GM18858 (cell line): ENCODE results near the gene RNF126.
"Not testable (repeated sequence)": the region's sequence is repeated elsewhere in the genome, so short reads cannot be mapped to it uniquely, and the experiment has no call there.

Experiments used
- ATAC-seq: cut with Tn5 transposase; IDR thresholded peaks from one replicate; pipeline ENCODE4 v1.9.1; 2021; ENCODE audit not compliant: unreplicated experiment

Gene RNF126

DNA sequence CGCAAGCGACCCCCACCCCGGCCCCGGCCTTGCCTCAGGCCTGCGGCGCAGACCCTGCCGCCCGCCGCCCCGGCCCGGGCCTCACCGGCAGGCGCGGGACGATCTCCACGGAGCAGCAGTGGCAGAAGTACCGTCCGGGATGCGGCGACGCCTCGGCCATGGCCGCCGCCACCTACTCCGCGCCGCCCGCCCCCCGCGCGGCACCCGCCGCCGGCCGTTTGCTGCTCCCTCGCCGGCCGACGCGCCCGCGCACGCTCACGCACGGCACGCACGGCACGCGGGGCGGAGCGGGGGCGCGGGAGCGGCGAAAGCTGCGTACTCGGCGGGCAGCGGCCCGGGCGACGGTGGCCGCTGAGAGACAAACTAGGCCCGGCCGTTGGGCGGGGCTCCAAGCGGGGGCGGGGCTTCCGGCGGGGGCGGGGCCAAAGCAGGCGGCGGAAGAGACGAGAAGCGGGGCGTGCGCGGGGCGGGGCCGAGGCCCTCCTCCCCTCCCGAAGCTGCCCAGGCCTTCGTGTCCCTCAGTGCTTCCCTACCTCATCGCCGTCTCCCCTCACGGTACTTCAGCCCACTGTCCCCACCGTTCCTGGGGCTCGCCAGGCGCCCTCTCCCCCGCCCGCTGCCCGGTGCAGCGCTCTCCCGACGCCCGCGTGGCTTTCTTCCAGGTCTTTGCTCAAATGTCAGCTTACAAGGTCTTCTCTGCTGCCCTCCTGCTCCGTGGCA lies at the start of gene RNF126:
Gene RNF126 (minus strand): TSS at position 253 of the 720 bp plus-strand sequence. CDS start 93 bp downstream, at position 160.
- ATAC-seq = peak; percentile 38

DNA sequence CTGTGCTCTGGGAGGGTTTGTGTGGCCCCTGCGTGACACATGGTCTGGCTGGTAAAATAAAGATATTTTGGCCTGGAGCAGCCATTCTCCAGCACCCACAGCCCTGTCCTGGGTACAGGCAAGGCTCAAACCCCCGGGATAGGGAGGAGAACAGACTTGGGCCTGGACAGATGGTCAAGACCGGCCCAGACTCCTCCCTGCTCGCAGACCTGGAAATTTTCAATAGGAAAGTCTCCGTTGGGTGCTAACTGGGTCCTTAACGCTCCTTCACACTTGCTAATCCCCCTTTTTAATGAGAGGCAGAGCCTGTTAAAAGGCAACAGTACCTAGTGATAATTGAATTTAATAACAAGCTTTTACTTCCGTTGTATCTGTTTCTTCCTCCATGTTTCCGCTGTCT lies 48.2 kb upstream of the RNF126 start:
- ATAC-seq = no peak

DNA sequence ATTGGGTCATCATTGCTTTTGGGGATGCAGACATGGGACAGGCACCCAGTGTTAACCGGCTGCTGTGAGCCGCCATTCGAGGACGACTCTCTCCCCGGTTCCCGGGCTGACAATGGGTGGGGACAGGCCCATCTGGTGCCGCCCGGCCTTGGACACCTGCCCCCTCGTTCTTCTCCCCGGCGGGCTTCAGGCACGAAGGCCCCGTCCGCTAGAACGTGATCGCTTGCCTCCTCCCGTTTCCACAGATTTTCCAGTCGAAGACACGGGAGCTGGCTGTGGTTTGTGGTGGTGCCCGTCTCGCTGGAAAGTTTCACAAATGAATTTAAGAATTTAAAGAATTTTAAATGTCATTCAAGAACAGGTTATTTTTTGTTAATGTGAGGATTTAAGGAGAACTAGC lies 47.8 kb upstream of the RNF126 start:
- no peak for ATAC-seq

DNA sequence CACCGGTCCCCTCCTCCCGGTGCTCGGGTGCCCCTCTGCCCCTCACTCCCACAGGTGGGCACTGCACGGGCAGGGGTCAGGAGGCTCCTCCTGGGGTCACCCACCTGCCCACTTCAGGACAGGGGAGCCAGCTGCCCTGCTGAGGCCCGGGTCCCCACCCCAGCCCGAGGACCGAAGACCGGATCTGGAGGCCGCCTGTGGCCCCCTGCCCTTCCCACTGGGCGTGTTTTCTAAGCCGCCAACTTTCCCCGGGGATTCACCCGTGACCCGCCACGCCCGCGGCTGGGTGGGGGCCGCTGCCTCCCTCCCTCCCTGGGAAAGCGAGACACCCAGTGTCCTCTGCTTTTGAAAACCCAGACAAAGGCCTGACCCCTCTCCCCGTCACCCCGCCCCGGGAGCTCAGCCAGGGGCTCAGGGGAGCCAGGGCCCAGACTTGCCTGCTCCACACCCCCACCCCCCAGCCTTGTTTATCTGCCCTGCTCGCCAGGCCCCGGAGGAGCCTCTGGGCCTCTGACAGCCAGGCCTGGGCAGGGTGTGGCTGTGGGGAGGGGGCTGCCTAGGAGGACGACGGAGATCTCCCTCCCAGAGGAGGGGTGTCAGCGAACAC lies 47.1 kb upstream of the RNF126 start:
- no peak for ATAC-seq

DNA sequence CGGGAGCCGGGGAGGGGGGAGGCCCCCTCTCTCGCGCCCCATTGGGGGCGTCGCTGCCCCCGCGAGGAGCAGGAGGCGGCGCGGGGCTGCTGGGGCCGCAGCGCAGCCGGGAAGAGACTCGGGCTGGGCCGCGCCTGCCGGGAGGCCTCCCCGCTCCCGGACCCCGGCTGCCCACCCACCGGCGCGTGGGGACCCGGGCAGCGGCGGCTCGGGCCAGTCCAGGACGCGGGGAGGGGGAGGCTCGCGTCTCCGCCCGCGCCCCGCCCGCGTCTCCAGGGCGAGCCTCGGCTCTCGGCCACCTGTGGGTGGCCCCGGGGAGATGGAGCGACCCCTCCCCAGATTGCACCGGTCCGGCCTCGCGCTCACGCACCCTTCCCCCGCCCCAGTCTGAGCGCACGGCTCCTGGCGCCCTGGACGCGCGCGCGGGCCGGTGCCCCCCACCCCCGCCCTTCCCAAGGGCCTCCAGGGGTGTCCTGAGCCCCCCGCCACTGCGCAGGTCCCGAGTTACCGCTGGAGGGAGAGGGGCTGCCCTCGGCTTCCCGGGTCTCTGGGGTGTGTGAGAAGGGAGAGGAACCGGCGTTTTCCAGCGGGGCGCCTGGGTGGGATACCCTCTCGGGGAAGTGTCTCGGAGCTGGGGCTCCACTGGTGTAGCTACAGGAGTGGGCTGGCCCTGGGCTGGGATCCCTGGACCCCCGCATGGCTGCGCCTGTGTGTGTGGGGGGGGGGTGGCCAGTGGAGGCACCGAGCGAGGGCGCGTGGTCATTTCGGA lies 46.4 kb upstream of the RNF126 start:
- ATAC-seq = no peak

DNA sequence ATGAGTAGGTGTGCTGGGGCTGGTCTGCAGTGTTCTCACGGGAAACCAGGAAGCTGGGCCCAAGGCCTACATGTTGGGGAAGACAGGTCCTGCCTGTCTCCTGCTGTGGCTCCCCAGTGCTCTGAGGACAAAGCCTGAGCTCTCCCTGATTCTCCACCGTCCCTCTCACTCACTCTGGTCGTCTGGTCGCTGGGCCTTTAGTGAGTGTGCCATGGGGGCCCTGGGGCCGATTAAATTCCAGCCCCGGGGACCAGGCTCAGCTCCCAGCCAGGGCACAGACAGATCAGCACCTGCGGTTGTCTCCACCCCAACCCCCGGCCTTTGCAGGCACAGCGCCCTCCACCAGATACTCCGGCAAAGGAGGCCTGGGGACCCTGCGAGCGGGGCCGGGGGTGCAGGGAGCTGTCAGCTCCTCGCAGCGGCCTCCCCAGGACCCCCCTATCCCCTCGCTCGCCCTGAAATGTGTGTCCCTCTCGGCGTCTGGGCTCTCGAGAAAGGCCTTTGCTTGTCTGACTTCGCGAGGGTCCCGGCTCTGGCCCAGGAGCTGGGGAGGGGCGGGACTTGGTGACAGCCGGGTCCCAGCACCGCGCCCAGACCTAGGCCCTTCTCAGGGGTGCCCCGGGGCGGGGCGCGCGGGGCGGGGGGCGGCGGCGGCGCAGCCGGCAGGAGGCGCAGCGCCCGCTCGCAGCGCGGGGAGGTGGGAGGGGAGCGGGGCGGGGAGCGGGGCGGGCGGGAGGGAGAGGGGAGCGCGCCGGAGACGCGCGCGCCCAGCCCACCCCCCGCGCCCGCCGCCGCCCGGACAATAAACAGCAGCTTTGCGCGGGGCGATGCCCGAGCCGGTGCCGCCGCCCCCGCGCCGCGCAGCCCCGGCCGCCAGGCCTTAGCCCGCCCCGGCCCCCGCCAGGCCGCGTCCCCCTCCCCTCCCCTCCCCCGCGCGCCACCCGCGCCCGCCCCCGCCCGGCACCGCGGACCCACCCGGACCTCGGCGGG lies 45.4 kb upstream of the RNF126 start, which contains the start of gene PALM:
Gene PALM (plus strand): TSS at position 782 of the 990 bp plus-strand sequence. CDS start 212 bp downstream, outside the sequence.
- ATAC-seq = no peak

DNA sequence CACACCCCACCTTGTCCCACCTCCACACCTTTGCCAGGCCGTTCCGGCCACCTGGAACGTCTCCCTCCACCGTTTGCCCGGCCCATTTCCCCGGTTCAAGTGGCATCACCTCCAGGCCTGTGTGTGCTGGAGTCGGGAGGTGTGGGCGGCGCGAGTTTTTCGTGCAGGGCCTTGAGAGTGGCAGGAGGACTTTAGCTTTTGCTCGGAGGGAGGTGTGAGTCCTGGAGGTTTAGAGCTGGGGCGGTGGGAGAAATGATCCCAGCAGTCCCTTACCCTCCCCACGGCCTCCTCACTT lies 41.4 kb upstream of the RNF126 start:
- no peak for ATAC-seq

DNA sequence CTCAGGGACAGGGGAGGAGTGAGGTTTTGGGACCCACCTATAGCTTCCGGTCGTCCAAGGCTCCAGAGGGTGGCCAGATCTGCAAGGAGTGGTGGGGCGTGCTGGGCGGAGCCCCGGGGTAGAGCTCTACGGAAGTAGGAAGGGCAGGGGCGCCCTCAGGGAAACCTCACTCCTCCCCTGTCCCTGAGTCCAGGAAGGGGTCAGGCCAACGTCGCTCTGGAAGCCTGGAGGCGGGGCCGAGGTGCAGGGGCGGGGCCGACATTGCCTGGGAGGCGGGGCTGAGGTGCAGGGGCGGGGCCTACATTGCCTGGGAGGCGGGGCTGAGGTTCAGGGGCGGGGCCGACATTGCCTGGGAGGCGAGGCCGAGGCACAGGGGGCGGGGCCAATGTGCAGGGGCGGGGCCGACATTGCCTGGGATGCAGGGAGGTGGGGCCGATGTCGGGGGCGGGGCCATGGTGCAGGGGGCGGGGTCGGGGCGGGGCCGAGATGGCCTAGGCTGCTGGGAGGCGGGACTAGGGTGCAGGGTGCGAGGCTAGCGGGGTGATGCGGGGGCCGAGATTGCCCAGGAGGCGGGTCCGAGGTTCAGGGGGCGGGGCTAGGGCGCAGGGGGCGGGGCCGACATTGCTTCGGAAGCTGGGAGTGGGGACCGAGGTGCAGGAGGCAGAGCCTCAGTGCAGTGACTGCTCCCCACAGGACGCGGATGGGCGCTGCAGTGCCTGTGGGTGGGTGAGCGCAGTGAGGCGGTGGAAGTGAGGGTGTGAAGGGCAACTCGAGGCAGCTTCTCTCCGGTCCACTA lies 40.8 kb upstream of the RNF126 start:
- ATAC-seq = no peak

DNA sequence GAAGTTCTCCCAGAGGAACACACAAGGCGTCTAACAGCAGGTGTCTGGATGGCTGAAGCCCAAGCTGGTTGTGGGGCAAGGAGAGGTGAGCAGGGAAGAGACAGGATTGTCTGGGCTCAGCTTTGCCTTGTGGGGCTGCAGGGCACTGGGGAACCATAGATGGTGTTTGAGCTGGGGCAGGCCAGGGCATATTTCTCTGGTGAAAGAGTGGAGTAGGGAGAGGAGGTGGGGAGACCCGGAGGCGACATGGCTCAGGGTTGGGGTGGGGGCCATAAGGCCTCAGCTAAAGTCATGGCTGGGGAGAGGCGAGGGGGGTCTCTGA lies 40.3 kb upstream of the RNF126 start:
- no peak for ATAC-seq

DNA sequence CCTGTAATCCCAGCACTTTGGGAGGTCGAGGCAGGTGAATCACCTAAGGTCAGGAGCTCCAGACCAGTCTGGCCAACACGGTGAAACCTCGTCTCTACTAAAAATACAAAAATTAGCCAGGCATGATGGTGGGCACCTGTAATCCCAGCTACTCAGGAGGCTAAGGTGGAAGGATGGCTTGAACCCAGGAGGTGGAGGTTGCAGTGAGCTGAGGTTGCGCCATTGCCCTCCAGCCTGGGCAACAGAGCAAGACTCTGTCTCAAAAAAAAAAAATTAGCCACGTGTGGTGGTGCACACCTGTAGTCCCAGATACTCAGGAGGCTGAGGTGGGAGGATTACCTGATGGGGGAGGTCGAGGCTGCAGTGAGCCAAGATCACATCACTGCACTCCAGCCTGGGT lies 39.8 kb upstream of the RNF126 start:
- ATAC-seq = not testable (repeated sequence)

DNA sequence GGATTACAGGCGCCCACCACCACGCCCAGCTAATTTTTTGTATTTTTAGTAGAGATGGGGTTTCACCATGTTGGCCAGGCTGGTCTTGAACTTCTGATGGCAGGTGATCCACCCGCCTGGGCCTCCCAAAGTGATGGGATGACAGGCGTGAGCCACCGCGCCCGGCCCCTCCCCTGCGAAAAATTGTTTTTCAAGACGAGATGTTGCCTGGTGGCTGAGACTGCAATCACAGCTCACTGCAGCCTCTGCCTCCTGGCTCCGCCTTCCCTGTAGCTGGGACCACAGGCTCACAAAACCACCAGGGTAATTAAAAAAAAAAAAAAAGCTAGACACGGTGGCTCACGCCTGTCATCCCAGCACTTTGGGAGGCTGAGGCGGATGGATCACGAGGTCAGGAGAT lies 36.9 kb upstream of the RNF126 start:
- not testable (repeated sequence) for ATAC-seq

DNA sequence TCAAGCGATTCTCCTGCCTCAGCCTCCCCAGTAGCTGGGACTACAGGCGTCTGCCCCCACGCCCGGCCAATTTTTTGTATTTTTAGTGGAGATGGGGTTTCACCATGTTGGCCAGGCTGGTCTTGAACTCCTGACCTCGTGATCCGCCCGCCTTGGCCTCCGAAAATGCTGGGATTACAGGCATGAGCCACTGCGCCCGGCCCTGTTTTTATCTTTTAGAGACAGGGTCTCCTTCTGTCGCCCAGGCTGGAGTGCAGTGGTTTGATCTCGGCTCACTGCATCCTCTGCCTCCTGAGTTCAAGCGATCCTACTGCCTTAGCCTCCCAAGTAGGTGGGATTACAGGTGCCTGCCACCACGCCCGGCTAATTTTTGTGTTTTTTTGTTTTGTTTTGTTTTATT lies 35.5 kb upstream of the RNF126 start:
- not testable (repeated sequence) for ATAC-seq

DNA sequence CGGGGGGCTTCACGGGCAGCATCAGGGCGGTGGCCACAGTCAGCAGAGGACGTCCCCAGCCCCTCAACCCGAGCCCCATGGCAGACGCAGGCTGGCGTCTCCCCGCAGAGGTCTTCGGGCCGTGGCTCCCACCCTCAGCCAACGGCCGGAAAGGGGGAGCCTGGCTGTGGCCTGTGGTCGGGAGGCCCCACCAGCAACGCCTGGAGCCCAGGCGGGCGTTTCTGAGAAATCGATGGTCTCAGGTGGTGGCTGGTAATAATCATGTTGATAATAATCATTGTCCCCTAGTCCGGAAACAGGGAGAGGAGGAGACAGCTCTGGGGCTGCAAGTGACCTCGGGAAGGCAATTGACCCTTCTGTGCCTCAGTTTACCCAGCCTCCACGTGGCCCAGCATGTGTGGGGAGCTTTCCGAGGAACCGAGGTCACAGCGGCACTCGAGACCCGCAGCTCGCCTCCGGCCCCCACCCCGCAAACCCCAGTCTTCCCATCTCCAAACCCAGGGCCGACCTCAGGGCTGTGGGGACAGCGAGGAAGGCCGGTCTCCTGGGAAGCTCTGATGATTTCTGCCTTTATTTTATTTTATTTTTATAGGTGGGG lies 32.4 kb upstream of the RNF126 start, which contains the start of gene PRSS57:
Gene PRSS57 (minus strand): TSS at position 101 of the 598 bp plus-strand sequence. CDS start 22 bp downstream, at position 79.
- no peak for ATAC-seq

DNA sequence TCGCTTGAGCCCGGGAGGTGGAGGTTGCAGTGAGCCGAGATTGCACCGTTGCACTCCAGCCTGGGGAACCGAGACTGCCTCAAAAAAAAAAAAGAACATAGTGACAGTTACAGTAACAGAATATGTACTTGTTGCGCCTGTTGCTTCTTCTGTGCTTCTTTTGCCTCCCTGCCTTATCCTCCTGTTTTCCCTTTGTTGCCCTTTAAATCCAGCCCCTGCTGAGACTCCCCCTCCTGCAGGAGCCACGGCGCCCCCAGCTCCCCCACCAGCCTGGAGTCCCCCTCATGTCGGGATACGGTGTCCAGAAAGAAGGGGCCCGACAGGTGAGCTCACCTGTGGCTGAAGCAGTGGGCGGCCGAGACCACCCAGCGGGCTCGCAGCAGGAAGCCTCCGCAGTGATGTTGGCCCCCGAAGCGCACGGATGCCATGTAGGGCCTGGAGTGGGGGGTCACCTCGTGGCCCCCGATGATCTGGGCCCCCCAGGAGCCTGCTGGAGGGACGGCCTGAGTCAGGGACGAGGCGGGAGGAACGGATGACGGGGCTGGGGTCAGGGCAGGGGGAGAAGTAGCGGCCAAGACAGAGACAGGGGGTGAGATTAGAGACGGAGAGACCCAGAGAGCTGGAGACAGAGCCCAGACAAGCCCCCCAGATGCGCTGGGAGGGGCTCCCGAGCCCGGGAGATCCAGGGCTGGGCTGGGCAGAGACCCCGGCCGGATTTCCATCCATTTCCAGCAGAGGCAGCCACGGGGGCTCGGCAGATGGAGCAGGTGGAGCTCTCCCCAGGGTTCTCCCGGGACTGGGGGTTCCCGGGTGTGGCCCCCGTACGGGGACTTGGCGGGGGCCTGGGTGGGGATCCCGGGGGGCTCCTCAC lies 31.7 kb upstream of the RNF126 start:
- no peak for ATAC-seq

DNA sequence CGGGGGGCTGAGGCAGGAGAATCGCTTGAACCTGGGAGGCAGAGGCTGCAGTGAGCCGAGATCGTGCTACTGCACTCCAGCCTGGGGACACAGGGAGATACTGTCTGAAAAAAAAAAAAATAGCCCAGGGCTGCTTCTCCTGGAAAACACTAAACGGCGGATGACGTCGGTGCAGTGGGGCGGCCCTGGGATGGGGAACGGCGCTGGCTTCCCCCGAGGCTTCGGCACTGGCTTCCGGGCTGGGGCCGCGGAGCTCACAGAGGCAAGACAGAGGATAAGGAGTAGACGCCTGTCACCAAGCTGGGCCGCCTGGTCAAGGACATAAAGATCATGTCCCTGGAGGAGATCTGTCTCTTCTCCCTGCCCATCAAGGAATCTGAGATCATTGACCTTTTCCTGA lies 27.2 kb upstream of the RNF126 start:
- ATAC-seq = no peak

DNA sequence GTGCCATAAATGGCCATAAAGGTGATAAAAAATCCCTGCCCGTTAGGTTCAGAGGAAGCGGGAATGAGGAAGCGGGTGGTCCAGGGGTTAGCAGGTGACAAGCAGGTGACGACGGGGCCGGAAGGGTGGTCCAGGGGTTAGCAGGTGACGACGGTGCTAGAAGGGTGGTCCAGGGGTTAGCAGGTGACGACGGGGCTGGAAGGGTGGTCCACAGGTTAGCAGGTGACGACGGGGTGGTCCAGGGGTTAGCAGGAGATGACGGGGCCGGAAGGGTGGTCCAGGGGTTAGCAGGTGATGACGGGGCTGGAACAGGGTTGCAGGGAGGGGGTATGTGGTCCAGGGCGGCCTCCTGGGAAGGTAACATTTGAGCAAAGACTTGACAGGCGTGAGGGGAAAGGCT lies 26.0 kb upstream of the RNF126 start:
- ATAC-seq = no peak

DNA sequence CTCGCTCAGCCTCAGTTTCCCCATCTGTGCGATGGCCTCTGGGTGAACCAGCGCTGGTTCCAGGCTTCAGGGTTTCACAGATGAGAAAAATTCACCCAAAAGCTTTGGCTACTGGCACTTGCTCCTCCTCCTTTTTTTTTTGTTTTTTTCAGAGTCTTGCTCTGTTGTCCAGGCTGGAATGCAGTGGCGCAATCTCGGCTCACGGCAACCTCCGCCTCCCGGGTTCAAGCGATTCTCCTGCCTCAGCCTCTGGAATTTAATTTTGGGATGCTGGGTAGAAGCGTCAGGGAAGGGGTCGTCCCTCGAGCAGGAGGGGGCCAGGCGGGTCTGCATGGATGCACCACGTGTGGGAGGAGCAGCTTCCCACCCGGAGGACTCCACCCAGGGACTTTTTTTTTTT lies 25.2 kb upstream of the RNF126 start:
- ATAC-seq = no peak

DNA sequence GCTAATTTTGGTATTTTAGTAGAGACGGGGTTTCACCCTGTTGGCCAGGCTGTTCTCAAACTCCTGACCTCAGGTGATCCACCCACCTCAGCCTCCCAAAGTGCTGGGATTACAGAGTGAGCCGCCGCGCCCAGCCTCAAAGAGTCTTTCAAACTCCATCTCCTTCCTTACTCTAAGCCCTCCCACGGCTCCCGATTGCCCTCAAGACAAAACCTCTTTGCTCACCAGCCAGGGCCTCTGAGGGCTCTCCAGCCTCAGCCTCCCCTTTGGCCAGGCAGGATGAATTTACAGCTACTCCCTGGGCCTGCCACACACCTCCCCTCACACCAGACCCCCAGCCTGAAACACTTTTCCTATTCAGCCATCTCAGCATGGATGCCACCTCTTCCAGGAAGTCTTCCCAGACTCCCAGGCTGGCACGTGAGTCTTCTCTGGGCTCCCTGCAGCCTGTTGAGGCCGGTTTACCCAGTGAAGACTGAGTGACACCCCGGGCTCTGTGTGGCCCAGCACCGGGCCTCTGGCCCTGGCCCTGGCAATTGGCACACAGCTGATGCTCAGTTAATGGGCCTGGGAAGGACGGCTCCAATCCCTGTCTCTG lies 24.7 kb upstream of the RNF126 start:
- no peak for ATAC-seq
